Measurements from ENCODE around the gene KCNN4.

Gene KCNN4

DNA sequence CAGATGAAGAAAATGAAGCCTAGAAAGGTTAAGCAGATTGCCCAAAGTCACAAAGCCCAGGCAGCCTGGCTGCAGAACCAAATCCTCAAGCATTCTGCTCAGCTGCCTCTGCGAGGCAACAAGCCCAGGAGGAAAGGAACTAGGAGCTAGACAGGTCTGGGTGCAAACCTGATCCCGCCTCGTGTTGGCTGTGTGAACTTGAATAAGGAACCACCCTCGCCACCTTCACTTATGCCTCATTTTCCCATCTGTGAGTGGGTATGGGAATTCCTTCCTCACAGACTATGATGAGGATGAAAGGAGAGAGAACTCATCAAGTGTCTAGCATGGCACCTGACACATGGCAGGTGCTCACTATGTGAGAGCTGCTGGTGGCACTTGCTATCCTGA, 32.6 kb downstream of the KCNN4 start:
- DNase-seq (ENCODE audit: low read depth) = no peak

DNA sequence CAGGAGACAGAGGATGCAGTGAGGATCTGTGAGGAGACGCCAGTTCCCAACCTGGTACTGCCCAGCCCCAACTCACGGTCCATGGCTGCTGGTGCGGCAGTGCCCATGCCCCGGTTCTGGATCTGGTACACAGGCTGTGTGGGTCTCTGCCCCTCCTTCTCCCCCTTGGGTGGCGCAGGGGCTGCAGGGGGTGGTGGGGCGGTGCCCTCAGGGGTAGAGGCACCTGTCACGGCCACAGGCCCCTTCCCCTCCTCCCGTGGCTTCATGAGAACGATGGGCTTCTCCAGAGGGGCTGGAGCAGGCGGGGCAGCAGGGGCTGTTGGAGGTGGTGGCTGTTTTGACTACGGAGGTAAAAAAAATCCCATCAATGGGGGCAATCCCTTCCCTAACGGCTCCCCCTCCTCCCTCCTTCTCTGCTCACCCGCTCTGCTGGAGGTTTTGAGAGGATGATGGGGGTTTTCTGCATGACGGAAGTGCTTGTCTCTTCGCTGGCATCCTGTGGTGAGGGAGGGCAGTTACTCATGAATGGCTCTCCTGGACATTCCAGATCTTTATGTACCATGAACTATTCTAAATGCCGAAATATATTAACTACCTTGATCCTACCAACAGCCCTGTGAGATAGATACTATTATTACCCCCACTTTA, 33.1 kb downstream of the KCNN4 start:
- DNase-seq (ENCODE audit: low read depth) = no peak

GRCh38 chr19:43743059-43743458, 37.7 kb downstream of the KCNN4 start:
- DNase-seq (ENCODE audit: low read depth) = no peak

DNA sequence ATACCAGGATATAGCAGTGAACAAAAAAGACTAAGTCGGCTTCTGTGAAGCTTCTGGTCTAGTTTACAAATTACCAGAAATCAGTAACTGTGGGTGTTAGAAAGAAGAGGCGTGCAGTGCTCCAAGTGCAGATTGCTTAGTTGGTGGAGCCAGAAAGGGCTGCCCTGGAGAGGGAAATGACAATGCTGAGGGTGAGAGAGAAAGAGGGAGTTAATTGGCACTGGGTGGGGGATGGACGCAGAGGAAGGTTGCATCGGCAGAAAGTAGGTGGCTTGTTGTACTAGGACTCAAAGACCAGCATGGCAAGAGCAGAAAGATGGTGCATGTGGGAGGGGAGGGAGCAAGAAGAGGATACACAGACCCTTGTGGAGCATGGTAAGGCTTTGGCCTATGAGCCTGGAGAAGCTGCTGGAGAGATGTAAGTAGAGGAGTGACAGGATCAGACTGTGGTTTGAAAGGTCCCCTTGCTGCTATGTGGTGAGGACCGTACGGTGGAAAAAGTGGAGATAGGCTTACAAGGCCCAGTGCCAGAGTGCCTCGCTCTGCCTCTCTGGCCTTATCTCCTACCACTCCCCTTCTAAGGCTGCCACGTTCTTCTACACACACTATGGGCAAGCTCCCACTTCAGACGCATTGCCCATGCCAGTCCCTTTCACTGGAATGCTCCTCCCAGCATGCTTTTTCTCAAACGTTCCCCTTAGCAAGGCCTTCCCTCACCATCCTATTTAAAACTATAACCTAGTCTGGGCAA, 39.5 kb downstream of the KCNN4 start:
- DNase-seq (ENCODE audit: low read depth) = no peak

DNA sequence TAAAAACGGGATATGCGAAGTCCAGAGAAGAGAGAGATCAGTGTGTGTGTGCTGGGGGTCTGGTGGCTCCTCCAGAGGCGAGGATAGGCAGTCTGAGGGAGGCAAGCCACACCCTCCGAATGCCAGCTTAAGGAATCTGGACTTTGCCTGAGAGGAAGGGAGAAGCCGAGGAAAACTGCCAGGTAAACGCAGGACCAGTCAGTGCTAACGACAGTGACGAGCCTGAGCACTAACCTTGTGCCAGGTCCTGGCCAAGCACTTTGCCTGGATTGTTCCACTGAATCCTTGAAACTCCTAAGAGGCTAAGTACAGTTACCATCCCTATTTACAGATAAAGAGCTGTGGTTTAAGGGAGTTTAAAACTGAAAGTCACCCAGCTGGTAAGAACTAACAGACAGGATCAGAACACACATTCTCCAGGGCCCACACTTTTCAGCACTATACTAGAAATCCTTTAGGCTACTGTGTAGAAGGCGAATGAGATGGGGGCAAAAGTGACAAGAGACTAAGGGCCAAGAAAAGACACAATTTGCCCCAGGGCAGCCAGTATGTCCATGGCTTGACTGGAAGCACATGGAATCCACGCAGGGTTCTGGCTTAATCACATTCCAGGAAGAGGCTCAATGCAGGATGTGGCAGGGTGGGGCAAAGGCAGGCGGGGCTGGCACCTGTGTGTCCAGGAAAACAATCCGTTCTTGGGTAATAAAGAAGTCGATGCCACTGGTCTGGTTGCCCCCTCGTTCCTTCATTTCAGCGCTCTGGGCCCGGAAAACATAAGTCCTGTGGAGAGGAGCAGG, 41.1 kb downstream of the KCNN4 start:
- no peak for DNase-seq (ENCODE audit: low read depth)

GRCh38 chr19:43738780-43739211, 42.0 kb downstream of the KCNN4 start:
- DNase-seq (ENCODE audit: low read depth) = no peak

DNA sequence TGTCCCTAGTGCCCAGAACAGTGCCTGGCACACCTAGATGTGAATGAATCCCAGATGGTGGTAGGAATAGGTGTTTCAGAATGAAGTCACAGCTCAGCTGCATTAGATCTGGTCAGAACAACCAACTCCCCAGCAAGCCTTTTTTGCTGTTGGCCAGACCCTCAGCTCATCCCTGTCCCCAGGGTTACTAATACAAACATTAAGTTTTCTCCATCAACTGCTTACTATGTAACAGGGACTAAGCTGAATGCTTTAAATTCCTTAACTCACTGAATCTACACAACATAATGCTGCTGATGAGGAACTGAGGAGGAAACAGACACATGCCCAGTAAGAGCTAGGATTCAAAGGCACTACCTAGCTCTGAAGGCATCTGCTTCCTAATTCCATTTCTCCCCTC, 44.8 kb downstream of the KCNN4 start:
- peak; percentile 7 for DNase-seq (ENCODE audit: low read depth)

DNA sequence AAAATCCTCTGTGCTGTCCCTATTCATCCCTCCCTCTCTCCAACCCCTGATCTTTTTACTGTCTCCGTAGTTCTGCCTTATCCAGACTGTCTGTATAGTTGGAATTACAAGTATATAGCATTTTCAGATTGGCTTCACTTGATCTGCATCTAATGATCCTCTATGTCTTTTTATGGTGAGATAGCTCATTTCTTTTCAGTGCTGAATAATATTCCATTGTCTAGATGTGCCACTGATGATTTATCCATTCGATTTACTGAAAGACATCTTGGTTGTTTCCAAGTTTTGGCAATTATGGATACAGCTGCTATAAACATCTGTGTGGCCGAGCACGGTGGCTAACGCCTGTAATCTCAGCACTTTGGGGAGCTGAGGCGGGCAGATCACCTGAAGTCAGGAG, 45.8 kb downstream of the KCNN4 start:
- DNase-seq (ENCODE audit: low read depth) = no peak

DNA sequence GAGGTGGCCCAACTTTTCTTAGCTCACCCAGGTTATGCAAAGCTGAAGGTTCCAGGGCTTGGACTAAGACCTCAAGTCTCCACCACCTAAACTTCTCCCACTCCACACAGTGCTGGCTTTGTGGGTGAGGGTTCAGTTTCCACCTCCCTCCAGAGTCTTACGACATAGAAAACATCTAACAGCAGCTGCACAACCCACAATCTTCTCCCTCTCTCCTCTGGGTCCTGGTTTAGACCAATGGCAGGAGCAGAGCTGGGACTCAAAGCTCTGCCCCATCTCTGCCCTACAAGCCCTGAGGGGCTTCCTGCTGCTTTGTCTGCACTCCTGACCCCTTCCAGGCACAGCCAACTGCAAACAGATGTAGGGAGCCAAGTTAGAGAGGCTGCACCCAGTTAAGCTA, 48.9 kb downstream of the KCNN4 start:
- peak; percentile 45 for DNase-seq (ENCODE audit: low read depth)

GRCh38 chr19:43731346-43731745, 49.4 kb downstream of the KCNN4 start:
- DNase-seq (ENCODE audit: low read depth) = no peak

DNA sequence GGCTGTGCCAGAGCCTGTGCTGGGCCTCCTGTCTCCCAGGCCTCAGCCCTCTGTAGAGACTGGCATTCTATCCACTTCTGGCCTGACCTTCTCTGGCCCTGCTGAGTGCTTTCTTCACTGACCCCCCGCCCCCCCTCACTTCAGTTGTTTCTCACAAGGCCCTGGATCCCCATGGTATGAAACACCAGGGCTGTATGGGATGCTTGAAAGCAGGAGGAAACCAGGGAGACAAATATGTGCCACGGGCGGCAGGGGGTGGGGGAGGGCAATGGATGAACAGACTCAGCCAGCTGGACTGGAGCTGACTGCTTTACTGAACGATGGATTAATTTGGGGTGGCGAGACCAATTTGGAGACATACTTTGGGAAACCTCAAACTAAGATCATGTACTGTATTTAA, 50.9 kb downstream of the KCNN4 start:
- DNase-seq (ENCODE audit: low read depth) = no peak

DNA sequence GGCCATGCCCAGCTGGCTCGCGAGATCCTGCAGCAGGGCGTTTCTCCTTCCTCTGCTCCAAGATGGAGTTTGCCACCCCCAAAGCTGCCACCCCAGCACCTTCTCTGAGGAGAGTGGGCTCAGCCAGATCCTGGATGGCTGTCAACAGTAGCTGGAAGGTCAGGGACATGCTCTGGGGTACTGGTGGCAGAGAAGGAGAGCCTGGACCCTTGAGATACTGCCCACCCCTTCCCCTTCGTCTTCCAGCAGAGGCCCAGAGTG, 53.2 kb downstream of the KCNN4 start:
- DNase-seq (ENCODE audit: low read depth) = no peak

DNA sequence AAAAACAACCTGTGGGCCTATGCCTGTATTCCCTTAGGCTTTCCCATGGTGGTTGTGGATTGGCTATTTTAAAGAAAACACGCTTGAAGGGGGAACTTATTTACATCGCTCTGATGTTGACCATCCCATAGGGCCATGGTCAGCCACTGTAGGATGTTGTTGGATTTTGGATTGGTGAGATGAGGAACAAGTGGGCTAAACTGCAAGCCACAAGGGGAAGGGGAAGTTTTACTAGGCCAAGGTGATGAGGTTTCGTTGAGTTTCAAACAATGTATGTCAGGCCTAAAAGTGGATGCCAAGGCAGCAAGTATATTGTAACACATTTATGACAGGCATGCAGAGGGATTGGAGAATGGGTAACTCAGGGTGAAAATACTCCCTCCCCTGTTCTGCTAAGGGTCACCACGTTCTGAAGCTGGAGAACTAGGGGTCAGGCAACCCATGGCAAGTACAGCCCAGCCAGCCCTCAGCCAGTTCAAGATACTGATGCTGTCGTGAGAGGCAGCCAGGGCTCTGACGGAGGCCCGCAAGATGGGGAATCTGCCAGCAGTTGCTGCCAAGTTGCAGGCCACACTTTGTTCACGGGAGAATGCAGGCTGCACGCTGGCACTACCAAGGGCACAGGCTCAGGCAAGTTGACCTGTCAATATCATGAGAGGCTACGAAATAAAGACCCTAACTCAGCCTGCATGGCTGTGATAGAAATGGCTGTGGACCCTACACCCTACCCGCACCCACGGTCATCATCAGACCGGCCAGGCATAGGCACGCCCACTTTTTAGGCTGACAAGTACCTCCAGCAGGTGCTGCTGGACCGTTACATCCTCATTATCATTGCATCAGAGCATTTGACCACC, 53.8 kb downstream of the KCNN4 start:
- peak; percentile 35 for DNase-seq (ENCODE audit: low read depth)

DNA sequence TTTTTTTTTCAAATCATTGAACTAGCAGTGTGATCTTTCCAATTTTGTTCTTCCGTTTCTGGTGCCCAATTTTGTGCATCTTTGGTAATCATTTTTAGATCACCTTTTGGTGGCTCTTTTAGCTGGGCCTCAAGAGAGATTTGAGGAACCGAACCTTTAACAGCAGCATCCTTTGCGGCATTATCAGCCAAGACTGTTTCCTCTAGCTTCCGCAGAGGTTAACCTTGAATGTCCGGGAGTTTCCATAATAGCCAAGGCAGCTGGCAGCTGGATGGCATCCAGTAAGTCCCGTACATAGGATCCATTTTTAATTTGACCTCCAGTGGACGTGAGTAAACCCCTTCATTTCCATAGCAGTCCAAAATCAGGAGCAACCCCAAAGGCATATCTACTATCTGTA, 55.3 kb downstream of the KCNN4 start:
- no peak for DNase-seq (ENCODE audit: low read depth)

DNA sequence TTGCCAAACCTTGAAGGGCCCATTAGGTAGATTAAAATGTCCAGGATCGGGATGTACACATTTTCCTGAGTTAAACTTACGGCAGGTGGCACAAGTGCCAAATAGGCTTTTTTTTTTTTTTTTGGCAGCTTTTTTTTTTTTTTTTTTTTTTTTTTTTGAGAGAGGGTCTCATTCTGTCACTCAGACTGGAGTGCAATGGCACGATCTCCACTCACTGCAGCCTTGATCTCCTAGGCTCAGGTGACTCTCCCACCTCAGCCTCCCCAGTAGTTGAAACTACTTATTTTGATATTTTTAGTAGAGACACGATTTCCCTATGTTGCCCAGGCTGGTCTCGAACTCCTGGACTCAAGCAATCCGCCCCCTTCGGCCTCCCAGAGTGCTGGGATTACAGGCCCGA, 55.9 kb downstream of the KCNN4 start:
- no peak for DNase-seq (ENCODE audit: low read depth)

DNA sequence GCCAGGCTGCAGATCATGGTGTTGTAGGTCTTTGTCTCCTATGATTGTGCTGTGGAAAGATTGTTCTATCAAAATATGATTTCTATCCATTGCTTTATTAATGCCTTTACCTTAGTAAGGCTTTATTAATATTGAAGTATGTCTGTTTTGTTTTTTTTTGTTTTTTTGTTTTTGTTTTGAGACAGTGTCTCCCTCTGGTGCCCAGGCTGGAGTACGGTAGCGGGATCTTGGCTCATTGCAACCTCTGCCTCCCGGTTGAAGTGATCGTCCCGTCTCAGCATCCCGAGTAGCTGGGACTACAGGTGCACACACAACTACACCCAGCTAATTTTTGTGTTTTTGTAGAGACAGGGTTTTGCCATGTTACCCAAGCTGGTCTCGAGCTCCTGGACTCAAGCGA, 57.2 kb downstream of the KCNN4 start:
- DNase-seq (ENCODE audit: low read depth) = no peak

DNA sequence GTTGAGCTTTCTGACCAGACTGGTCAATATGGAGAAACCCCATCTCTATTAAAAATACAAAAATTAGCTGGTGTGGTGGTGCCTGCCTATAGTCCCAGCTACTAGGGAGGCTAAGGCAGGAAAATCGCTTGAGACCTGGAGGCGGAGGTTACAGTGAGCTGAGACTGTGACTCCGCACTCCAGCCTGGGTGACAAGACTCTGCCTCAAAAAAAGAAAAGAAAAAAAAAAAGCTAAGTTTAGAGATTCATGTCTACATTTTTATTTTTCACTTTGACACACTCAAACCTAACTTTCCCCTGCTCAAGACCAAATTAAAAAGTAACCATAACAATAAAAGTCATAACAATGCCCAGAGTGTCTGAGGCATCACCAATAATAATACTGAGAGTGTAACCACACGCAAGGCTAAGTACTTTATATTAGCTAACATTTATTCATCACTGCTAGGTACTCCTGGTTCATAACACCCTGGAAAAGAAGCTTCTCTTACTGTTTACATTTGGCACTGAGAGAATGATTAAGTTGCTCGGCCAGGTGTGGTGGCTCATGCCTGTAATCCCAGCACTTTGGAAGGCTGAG, 59.2 kb downstream of the KCNN4 start:
- no peak for DNase-seq (ENCODE audit: low read depth)

- DNase-seq (ENCODE audit: low read depth) = no peak
Measured at GRCh38 chr19:43720936-43721335, 59.8 kb downstream of the KCNN4 start.

DNA sequence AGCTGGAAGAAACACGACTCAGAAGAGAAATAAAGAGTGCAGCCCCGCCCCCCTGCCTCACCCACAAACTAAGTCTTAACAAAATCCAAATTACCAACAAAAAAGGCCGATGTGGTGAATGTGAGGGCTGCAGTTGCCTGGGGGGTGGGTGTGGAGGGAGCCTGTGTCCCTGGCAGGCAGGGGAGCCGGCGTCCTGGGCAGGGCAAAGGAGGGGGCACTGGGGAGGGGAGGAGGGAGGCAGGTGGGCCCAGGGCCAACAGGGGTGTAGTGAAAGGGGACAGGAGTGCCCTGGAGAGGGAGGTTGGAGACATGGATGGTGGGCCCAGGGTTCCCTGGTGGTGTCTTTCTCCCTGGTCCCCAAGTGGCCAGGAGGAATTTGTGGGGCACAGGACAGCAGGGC, 60.9 kb downstream of the KCNN4 start:
- no peak for DNase-seq (ENCODE audit: low read depth)

DNA sequence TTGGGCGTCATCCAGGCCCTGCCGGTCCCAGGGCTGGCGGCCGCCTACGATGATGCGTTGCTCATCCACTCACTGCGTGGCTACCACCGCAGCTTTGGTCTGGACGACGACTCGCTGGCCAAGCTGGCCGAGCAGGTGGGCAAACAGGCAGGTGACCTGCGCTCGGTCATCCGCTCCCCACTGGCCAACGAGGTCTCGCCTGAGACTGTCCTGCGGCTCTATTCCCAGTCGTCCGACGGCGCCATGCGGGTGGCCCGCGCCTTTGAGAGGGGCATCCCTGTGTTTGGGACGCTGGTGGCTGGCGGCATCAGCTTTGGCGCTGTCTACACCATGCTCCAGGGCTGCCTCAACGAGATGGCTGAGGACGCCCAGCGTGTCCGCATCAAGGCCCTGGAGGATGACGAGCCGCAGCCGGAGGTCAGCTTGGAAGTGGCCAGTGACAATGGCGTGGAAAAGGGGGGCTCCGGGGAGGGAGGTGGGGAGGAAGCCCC, 61.4 kb downstream of the KCNN4 start:
- DNase-seq (ENCODE audit: low read depth) = no peak

- DNase-seq (ENCODE audit: low read depth) = no peak
Measured at GRCh38 chr19:43718627-43719377, 62.0 kb downstream of the KCNN4 start.
